ENCODE measurements around the gene SLC11A2. TPM values are rescaled to one million over a fixed set of nuclear protein-coding genes. Genes with fewer than 3 reads are reported as not detected.

SLC11A2 gene
- total RNA-seq, 2 experiments from 2014 or later: 21.6 to 23.9 TPM

- CTCF ChIA-PET: interaction anchor here (0.6 to 2.9 kb wide), 13 partner anchors 14 to 283 kb away, joined by 3 to 10 read pairs (median 4); partner anchors contain the start of genes POU6F1 and SLC11A2
- peak within 1 kb of the TSS; percentile 97 for H3K4me3 Mint-ChIP-seq
Observed at GRCh38 chr12:51047655-51048540, 21.7 kb upstream of the SLC11A2 start, which contains the start of gene LETMD1. Gene LETMD1 (plus strand): TSS chr12:51048327. CDS start chr12:51048357, 30 bp downstream.

DNA sequence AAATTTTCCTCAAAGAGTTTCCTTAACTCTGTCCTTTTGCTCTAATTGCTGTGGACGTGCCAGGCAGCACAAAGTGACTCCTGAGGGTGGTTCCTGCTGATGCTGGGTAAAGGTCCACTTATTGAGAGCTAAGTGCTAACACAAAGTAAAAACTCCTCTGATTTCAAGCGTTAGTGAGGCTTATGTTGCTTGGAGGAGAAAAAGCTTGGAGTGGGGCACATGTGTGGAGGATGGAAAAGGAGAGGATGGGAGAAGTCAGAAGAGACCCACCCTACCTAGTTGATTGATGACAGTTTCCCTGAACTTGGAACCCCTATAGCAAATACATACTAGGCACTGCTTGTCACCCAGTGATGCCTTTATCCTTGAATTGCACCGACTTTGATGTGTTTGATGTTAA, 10.1 kb upstream of the SLC11A2 start:
- ChIA-PET POLR2A (interaction anchor here (1.4 to 2.5 kb wide), 2 partner anchors 10 to 13 kb away, joined by 3 to 14 read pairs; partner anchors contain the start of gene SLC11A2), CTCF (no interaction called here)
- H3K4me3 Mint-ChIP-seq: no peak overlapping the region
- intact Hi-C loops (cut with micrococcal nuclease): no loop called here
- DNase-seq: no peak
- H3K36me3 Mint-ChIP-seq (ENCODE audit: low read depth): no peaks in the 10 kb centered on the region
- TF ChIP-seq, protein P1, sequence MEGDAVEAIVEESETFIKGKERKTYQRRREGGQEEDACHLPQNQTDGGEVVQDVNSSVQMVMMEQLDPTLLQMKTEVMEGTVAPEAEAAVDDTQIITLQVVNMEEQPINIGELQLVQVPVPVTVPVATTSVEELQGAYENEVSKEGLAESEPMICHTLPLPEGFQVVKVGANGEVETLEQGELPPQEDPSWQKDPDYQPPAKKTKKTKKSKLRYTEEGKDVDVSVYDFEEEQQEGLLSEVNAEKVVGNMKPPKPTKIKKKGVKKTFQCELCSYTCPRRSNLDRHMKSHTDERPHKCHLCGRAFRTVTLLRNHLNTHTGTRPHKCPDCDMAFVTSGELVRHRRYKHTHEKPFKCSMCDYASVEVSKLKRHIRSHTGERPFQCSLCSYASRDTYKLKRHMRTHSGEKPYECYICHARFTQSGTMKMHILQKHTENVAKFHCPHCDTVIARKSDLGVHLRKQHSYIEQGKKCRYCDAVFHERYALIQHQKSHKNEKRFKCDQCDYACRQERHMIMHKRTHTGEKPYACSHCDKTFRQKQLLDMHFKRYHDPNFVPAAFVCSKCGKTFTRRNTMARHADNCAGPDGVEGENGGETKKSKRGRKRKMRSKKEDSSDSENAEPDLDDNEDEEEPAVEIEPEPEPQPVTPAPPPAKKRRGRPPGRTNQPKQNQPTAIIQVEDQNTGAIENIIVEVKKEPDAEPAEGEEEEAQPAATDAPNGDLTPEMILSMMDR (IDR thresholded peaks at IDR 0.05): no peak
- ATAC-seq: no peak
- H3K4me1 Mint-ChIP-seq (ENCODE audit: low read depth): peaks cover 5% of the 10 kb centered on the region
- no peaks in the 10 kb centered on the region for H3K27me3 Mint-ChIP-seq
- H3K9me3 Mint-ChIP-seq: no peaks in the 10 kb centered on the region
- no peak overlapping the region for H3K27ac Mint-ChIP-seq

More at GRCh38 chr12:51047655-51048540, 21.7 kb upstream of the SLC11A2 start, which contains the start of gene LETMD1:
- Mint-ChIP-seq H3K27me3 (no peaks in the 10 kb centered on the region), H3K9me3 (no peaks in the 10 kb centered on the region), H3K27ac (peak within 1 kb of the TSS; percentile 96), H3K4me1 (ENCODE audit: low read depth) (peaks cover 28% of the 10 kb centered on the region), H3K36me3 (ENCODE audit: low read depth) (peaks cover 23% of the 10 kb centered on the region)
- TF ChIP-seq, protein P1 (IDR thresholded peaks at IDR 0.05): peak; percentile 95
- DNase-seq (peak; percentile 94), ATAC-seq (peak; percentile 97)
- intact Hi-C loops (cut with micrococcal nuclease): no loop called here
- POLR2A ChIA-PET: interaction anchor here (1.2 to 2.5 kb wide), 7 partner anchors 22 to 207 kb away, joined by 3 to 11 read pairs (median 5); partner anchors contain the start of genes CSRNP2, POU6F1 and SLC11A2

GRCh38 chr12:51033457-51034089, 7.4 kb upstream of the SLC11A2 start:
- ATAC-seq (peak; percentile 39), DNase-seq (no peak)
- H3K9me3 Mint-ChIP-seq: no peaks in the 10 kb centered on the region
- no peaks in the 10 kb centered on the region for H3K36me3 Mint-ChIP-seq (ENCODE audit: low read depth)
- intact Hi-C loops (cut with micrococcal nuclease): no loop called here
- H3K27me3 Mint-ChIP-seq: no peaks in the 10 kb centered on the region
- CTCF ChIA-PET: no interaction called here
- H3K27ac Mint-ChIP-seq: no peak overlapping the region
- TF ChIP-seq, protein P1 (IDR thresholded peaks at IDR 0.05): no peak
- peaks cover 9% of the 10 kb centered on the region for H3K4me1 Mint-ChIP-seq (ENCODE audit: low read depth)
- POLR2A ChIA-PET: interaction anchor here (0.6 kb wide), 1 partner anchor 15 kb away, joined by 4 read pairs; no protein-coding TSS in a partner anchor
- H3K4me3 Mint-ChIP-seq: no peak overlapping the region

DNA sequence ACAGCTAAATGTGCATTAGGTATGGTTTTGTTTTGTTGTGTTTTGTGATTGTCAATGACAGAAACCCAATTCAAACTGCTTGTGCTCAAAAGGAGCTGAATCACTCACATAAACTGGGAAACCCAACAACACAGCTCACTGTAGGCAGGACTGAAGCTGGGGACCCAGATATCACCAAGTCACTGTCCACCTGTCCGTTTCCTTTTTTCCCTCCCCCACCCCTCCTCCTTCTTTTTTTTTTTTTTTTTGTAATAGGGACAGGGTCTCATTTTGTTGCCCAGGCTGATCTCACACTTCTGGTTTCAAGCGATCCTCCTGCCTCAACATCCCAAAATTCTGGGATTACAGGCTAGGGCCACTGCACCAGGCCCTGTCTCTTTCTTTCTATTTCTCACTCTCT, 6.9 kb upstream of the SLC11A2 start:
- TF ChIP-seq, protein P1 (IDR thresholded peaks at IDR 0.05): no peak
- H3K27ac Mint-ChIP-seq: no peak overlapping the region
- no peaks in the 10 kb centered on the region for H3K9me3 Mint-ChIP-seq
- POLR2A ChIA-PET: interaction anchor here (0.6 kb wide), 1 partner anchor 16 kb away, joined by 4 read pairs; no protein-coding TSS in a partner anchor
- intact Hi-C loops (cut with micrococcal nuclease): no loop called here
- no peak for ATAC-seq
- peaks cover 7% of the 10 kb centered on the region for H3K4me1 Mint-ChIP-seq (ENCODE audit: low read depth)
- H3K27me3 Mint-ChIP-seq: no peaks in the 10 kb centered on the region
- no peaks in the 10 kb centered on the region for H3K36me3 Mint-ChIP-seq (ENCODE audit: low read depth)
- no peak overlapping the region for H3K4me3 Mint-ChIP-seq
- DNase-seq: no peak
- CTCF ChIA-PET: interaction anchor here (0.7 kb wide), 1 partner anchor 207 kb away, joined by 3 read pairs; no protein-coding TSS in a partner anchor
